ENCODE data around the gene ANKRD62.

- TF ChIP-seq CTCF (IDR thresholded peaks at IDR 0.05) (no peak), POLR2A (IDR thresholded peaks at IDR 0.05) (no peak)
Measured at GRCh38 chr18:12086249-12086648, 7.4 kb upstream of the ANKRD62 start.

Measured in heart left ventricle (tissue), 13 donors.